ENCODE measurements around the gene HMG20A.

DNA sequence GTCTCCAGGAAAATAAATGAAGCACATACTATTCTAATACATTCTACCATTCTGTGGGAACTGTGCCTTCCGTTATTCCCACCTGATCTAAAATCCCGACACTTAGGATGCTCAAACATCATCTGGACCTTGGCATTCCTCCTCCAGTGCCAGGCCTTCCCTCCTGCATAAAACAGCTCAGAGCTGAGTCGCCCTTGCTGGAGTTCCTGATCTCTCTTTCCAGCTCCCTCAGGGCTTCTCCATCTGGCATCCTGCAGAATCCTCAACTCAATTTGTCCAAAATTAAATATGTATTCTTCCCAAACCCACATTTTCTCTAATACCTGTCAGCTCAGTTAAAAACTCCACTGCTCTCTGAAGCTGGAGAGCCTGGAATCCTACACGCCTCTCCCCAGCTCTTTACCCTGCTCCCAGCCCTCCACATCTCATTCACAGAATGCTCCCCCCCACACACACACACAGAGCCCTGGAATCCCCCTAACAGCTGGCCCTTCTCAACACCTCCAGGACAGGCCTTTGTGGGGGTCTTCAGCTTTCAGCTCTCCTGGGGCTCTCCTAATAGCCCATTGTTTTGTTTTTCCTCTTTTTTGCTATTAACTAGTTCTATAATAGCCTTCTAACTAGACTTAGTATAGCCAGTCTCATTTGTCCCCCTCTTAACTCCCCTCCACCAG is 78.5 kb downstream of the HMG20A start:
- TF ChIP-seq, protein P1, sequence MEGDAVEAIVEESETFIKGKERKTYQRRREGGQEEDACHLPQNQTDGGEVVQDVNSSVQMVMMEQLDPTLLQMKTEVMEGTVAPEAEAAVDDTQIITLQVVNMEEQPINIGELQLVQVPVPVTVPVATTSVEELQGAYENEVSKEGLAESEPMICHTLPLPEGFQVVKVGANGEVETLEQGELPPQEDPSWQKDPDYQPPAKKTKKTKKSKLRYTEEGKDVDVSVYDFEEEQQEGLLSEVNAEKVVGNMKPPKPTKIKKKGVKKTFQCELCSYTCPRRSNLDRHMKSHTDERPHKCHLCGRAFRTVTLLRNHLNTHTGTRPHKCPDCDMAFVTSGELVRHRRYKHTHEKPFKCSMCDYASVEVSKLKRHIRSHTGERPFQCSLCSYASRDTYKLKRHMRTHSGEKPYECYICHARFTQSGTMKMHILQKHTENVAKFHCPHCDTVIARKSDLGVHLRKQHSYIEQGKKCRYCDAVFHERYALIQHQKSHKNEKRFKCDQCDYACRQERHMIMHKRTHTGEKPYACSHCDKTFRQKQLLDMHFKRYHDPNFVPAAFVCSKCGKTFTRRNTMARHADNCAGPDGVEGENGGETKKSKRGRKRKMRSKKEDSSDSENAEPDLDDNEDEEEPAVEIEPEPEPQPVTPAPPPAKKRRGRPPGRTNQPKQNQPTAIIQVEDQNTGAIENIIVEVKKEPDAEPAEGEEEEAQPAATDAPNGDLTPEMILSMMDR (IDR thresholded peaks at IDR 0.05) = no peak
- no peak for TF ChIP-seq POLR2A (IDR thresholded peaks at IDR 0.05)

Measured in adrenal gland (tissue), 5 donors.